Measurements from ENCODE around the gene PARD3B.

DNA sequence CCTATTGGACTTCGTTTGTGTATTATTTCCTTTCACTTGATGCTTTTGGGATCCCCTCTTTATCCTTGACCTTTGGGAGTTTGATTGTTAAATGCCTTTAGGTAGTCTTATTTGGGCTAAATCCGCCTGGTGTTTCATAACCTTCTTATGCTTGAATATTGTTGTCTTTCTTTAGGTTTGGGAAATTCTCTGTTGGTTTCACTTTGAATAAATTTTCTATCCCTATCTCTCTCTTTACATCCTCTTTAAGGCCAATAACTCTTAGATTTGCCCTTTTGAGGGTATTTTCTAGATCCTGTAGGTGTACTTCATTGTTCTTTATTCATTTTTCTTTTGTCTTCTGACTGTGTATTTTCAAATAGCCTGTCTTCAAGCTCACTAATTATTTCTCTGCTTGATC lies 354.7 kb downstream of the PARD3B start:
- TF ChIP-seq, protein P1, sequence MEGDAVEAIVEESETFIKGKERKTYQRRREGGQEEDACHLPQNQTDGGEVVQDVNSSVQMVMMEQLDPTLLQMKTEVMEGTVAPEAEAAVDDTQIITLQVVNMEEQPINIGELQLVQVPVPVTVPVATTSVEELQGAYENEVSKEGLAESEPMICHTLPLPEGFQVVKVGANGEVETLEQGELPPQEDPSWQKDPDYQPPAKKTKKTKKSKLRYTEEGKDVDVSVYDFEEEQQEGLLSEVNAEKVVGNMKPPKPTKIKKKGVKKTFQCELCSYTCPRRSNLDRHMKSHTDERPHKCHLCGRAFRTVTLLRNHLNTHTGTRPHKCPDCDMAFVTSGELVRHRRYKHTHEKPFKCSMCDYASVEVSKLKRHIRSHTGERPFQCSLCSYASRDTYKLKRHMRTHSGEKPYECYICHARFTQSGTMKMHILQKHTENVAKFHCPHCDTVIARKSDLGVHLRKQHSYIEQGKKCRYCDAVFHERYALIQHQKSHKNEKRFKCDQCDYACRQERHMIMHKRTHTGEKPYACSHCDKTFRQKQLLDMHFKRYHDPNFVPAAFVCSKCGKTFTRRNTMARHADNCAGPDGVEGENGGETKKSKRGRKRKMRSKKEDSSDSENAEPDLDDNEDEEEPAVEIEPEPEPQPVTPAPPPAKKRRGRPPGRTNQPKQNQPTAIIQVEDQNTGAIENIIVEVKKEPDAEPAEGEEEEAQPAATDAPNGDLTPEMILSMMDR (IDR thresholded peaks at IDR 0.05; ENCODE audit: borderline replicate concordance, extremely low read depth, low read length, poor library complexity, severe bottlenecking), result no peak
- no peak for TF ChIP-seq EZH2 (IDR thresholded peaks at IDR 0.05; ENCODE audit: borderline replicate concordance, low read depth, low read length, severe bottlenecking)

All from DND-41 (cell line).